Smooth muscle cell (in vitro differentiated cells): ENCODE data around the gene TTLL1. TPM values are rescaled to one million over a fixed set of nuclear protein-coding genes. Genes with fewer than 3 reads are reported as not detected.
A peak's percentile ranks its signal among the peaks of the same experiment; 100 is the strongest.

ENCODE experiments used
- DNase-seq: peaks from one replicate; lab custom pipeline; 2025; ENCODE audit not compliant: unreplicated experiment; lab: John Stamatoyannopoulos, UW
- H2AFZ ChIP-seq: fragments of 200-600 bp; sonication (generic); 2 replicates; pipeline ENCODE4 v1.6.0; 2016; ENCODE audit warnings: antibody characterized with exemption, low read depth, mild to moderate bottlenecking
- H3F3A ChIP-seq: fragments of 200-600 bp; sonication (generic); 2 replicates; pipeline ENCODE4 v1.6.0; 2017; ENCODE audit warnings: antibody characterized with exemption, low read depth
- H3K27ac ChIP-seq: fragments of 200-600 bp; sonication (generic); 2 replicates; pipeline ENCODE4 v1.5.1; 2016; ENCODE audit warnings: low read depth, mild to moderate bottlenecking
- H3K27me3 ChIP-seq: fragments of 200-600 bp; sonication (generic); 2 replicates; pipeline ENCODE4 v1.6.1; 2016; ENCODE audit warnings: low read depth, mild to moderate bottlenecking
- H3K36me3 ChIP-seq: fragments of 200-600 bp; sonication (generic); 2 replicates; pipeline ENCODE4 v1.5.1; 2016; ENCODE audit warnings: low read depth
- H3K4me1 ChIP-seq: fragments of 200-600 bp; sonication (generic); 2 replicates; pipeline ENCODE4 v1.5.1; 2016; ENCODE audit warnings: low read depth
- H3K4me2 ChIP-seq: fragments of 200-600 bp; sonication (generic); 2 replicates; pipeline ENCODE4 v1.6.0; 2016; ENCODE audit warnings: mild to moderate bottlenecking
- H3K4me3 ChIP-seq: fragments of 200-600 bp; sonication (generic); 2 replicates; pipeline ENCODE4 v1.5.1; 2016; ENCODE audit warnings: mild to moderate bottlenecking
- H3K79me2 ChIP-seq: fragments of 200-600 bp; sonication (generic); 2 replicates; pipeline ENCODE4 v1.6.0; 2016; ENCODE audit warnings: low read depth, mild to moderate bottlenecking
- H3K9ac ChIP-seq: fragments of 200-600 bp; sonication (generic); 2 replicates; pipeline ENCODE4 v1.6.0; 2016; ENCODE audit warnings: low read depth
- H3K9me3 ChIP-seq: fragments of 200-600 bp; sonication (generic); replicated peaks from 2 replicates; pipeline ENCODE4 v1.5.1; 2016; ENCODE audit warnings: low read depth
- H4K20me1 ChIP-seq: fragments of 200-600 bp; sonication (generic); 2 replicates; pipeline ENCODE4 v1.6.0; 2016; ENCODE audit warnings: low read depth
- WGBS: methylation state at CpG from one replicate; pipeline ENCODE4 v1.1.7; 2016; ENCODE audit warnings: low lambda C conversion rate; 5-methylcytosine and 5-hydroxymethylcytosine counted together
- polyA plus RNA-seq: library from polyadenylated mRNA; unstranded; fragments of >200 nt; fragmentation: Nextera tagmentation; extraction: Ambion mirVana; gene quantifications from 2 replicates; pipeline ENCODE4 v1.2.1, GENCODE V29; 2016
- total RNA-seq: library from RNA; depleted of rRNA; stranded (reverse); fragments of >200 nt; gene quantifications from 2 replicates; pipeline ENCODE4 v1.2.3, GENCODE V29; 2014
- TF ChIP-seq, protein P1 (sequence below): fragments of 200-600 bp; sonication (generic); IDR thresholded peaks from 2 replicates; pipeline ENCODE4 v1.5.1; 2017; ENCODE audit warnings: borderline replicate concordance, mild to moderate bottlenecking, antibody characterized with exemption; ENCODE audit not compliant: insufficient read depth, poor library complexity, severe bottlenecking

The TTLL1 gene
- total and polyA plus RNA-seq, 2 experiments from 2014 or later = 12.7 to 17.7 TPM

- H3K27ac ChIP-seq = peak within 1 kb of the TSS; percentile 62
- peaks cover 45% of the 10 kb centered on the region for H3K79me2 ChIP-seq
- peaks cover 41% of the 10 kb centered on the region for H4K20me1 ChIP-seq
- TF ChIP-seq, protein P1, sequence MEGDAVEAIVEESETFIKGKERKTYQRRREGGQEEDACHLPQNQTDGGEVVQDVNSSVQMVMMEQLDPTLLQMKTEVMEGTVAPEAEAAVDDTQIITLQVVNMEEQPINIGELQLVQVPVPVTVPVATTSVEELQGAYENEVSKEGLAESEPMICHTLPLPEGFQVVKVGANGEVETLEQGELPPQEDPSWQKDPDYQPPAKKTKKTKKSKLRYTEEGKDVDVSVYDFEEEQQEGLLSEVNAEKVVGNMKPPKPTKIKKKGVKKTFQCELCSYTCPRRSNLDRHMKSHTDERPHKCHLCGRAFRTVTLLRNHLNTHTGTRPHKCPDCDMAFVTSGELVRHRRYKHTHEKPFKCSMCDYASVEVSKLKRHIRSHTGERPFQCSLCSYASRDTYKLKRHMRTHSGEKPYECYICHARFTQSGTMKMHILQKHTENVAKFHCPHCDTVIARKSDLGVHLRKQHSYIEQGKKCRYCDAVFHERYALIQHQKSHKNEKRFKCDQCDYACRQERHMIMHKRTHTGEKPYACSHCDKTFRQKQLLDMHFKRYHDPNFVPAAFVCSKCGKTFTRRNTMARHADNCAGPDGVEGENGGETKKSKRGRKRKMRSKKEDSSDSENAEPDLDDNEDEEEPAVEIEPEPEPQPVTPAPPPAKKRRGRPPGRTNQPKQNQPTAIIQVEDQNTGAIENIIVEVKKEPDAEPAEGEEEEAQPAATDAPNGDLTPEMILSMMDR = no peak
- H3K9ac ChIP-seq = peak within 1 kb of the TSS; percentile 61
- no peaks in the 10 kb centered on the region for H3K9me3 ChIP-seq
- H3K4me2 ChIP-seq = peak within 1 kb of the TSS; percentile 93
- DNase-seq = peak; percentile 97
- WGBS = under 1% methylated on average over 61 of the region's 85 CpGs
- peak within 1 kb of the TSS; percentile 82 for H3K4me3 ChIP-seq
- no peaks in the 10 kb centered on the region for H3F3A ChIP-seq
- H3K27me3 ChIP-seq = no peaks in the 10 kb centered on the region
- H2AFZ ChIP-seq = peak within 1 kb of the TSS; percentile 35
- peaks cover 10% of the 10 kb centered on the region for H3K4me1 ChIP-seq
- H3K36me3 ChIP-seq = no peaks in the 10 kb centered on the region
These were observed 74.1 kb downstream of the TTLL1 start, which contains the start of gene PACSIN2 for GRCh38 chr22:43014869-43015676. PACSIN2 (minus strand) TSS chr22:43015149; CDS start chr22:42912080, 103,069 bp downstream.

DNA sequence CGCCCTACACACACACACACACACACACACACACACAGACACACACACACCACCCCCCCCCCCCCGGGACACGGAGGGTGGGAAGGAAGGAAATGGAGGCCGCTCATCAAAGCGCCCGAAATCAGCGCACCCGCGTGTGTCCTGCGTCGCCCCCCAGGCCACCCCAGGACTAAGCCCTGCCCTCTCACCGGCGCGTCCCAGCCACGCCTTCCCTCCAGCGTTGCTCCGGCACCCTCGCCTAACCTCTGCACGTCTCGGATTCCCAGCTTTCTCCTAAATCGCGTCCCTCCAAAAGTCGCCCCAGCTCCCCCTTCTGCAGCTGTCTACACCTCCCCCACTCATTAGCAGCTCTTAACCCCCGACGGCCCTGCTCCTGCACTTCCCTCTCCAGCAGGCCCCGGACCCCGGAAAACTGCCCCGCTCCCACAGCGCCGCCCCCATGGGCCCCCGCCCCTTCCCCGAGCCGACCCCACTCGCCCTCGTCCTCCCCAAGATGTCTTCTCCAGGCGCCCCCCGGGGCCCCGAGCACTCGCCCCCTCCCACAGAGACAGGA is 74.8 kb downstream of the TTLL1 start:
- H3F3A ChIP-seq = no peaks in the 10 kb centered on the region
- 0% methylated on average over 13 of the region's 39 CpGs for WGBS
- H3K27ac ChIP-seq = peak overlapping the region; percentile 62
- H2AFZ ChIP-seq = no peak overlapping the region
- TF ChIP-seq, protein P1 = no peak
- H3K79me2 ChIP-seq = peaks cover 52% of the 10 kb centered on the region
- H3K9ac ChIP-seq = peak overlapping the region; percentile 61
- H4K20me1 ChIP-seq = peaks cover 47% of the 10 kb centered on the region
- no peaks in the 10 kb centered on the region for H3K36me3 ChIP-seq
- no peak for DNase-seq
- H3K4me2 ChIP-seq = peak overlapping the region; percentile 90
- H3K4me1 ChIP-seq = peaks cover 10% of the 10 kb centered on the region
- H3K9me3 ChIP-seq = no peaks in the 10 kb centered on the region
- H3K4me3 ChIP-seq = peak overlapping the region; percentile 82
- H3K27me3 ChIP-seq = no peaks in the 10 kb centered on the region

DNA sequence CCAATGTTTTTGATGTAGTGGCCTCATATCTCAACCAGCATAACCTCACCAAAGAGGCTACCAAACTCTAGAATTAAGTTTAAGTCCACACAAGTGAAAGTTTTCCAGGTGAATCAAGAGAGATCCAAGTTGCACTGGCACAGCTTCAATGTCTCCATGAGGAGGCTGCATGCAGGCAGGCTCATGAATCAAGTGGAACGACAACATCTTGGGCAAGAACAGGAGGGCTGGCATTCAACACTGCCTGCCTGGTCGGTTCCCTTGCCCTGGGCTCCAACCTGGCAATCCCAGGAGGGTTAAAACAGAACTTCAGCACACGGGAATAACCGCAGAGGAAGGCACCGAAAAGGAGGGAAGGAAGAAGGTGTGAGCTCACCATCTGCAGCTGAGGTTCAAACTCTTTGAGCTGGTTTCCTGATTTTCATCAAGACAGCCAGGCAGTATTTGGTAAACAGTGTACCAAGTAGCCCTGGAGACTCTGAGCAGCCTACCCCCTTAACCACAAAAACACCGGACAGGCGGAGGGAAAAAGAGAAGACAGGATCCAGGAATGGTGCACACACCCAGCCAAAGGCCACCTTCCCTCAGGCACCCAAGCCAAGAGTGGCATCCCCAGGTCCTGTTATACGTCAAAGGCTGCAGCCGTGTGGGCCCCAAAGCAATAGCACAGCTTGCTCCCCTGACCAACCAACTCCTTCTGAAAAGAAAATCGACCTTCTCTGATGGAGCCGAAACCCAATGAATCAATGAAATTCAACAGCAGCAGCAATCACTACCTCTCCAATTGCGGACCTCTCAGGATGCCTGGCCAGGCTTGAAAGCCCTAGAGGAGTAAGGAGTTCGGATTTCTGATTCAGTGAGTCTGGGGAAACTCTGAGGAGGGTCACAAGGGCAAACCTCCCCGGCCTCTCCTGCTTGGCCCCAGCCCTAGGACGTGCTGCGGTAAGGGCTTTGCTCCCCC is 75.6 kb downstream of the TTLL1 start:
- Histone ChIP-seq H3K36me3 (no peaks in the 10 kb centered on the region), H3K9me3 (no peaks in the 10 kb centered on the region), H3K27me3 (no peaks in the 10 kb centered on the region), H3K9ac (peak overlapping the region; percentile 61), H2AFZ (no peak overlapping the region), H3F3A (peaks cover under 1% of the 10 kb centered on the region), H3K4me1 (peaks cover 10% of the 10 kb centered on the region), H3K79me2 (peaks cover 60% of the 10 kb centered on the region), H3K27ac (peak overlapping the region; percentile 62), H3K4me2 (peak overlapping the region; percentile 90), H4K20me1 (peaks cover 55% of the 10 kb centered on the region), H3K4me3 (peak overlapping the region; percentile 82)
- 26% methylated on average over 14 of the region's 16 CpGs for WGBS
- TF ChIP-seq, protein P1 = no peak
- no peak for DNase-seq
